Mesenteric fat pad (tissue), 1 donor: ENCODE data around the gene ABHD17B. TPM values are rescaled to one million over a fixed set of nuclear protein-coding genes. Genes with fewer than 3 reads are reported as not detected.
"Not testable (repeated sequence)": the region's sequence is repeated elsewhere in the genome, so short reads cannot be mapped to it uniquely, and the experiment has no call there.

Source experiments
- DNase-seq: peaks from one replicate; pipeline ENCODE4 v3.0.0-alpha.2; 2020; ENCODE audit warnings: low spot score
- long read RNA-seq: library from polyadenylated mRNA; unstranded; transcript quantifications from one replicate; pipeline ENCODE4 v2.0.0, GENCODE V29; 2020
- total RNA-seq: library from RNA; stranded (reverse); fragmentation: NEBNext Ultra II Directional; extraction: Animal tissue kit (Norgen Biotek cat#: 25700); gene quantifications from one replicate; pipeline ENCODE4 v1.2.1, GENCODE V29; 2021
- donor health status: DM: yes; HTN: yes; CAD: no.

Gene ABHD17B
- total RNA-seq: 14.3 TPM
- long read RNA-seq, transcript ABHD17B-201 (4 exons, 2,614 nt): major isoform, 13 of 20 reads
- long read RNA-seq, partial matches to known transcripts: 2 of 20 reads
- long read RNA-seq, other reads (novel, unspliced or antisense): 5 of 20 reads

- peak; percentile 98 for DNase-seq
These were observed at the start of gene ABHD17B, which contains the start of gene C9orf85 for GRCh38 chr9:71911061-71911907. Gene ABHD17B (minus strand): TSS chr9:71911193. CDS start chr9:71875080, 36,113 bp downstream. Gene C9orf85 (plus strand): TSS chr9:71911639. CDS start chr9:71911735, 96 bp downstream.

GRCh38 chr9:71955300-71955915 lies 44.4 kb upstream of the ABHD17B start:
- DNase-seq: no peak

GRCh38 chr9:71954652-71955051 lies 43.7 kb upstream of the ABHD17B start:
- not testable (repeated sequence) for DNase-seq

- DNase-seq: no peak
These were observed 33.9 kb upstream of the ABHD17B start for GRCh38 chr9:71944754-71945375.

GRCh38 chr9:71941998-71942567 lies 31.1 kb upstream of the ABHD17B start:
- no peak for DNase-seq

- no peak for DNase-seq
These were observed 30.1 kb upstream of the ABHD17B start for GRCh38 chr9:71941060-71941568.

- no peak for DNase-seq
These were observed 26.9 kb upstream of the ABHD17B start for GRCh38 chr9:71937898-71938297.

GRCh38 chr9:71937070-71937625 lies 26.2 kb upstream of the ABHD17B start:
- DNase-seq: no peak

- DNase-seq: no peak
These were observed 25.1 kb upstream of the ABHD17B start for GRCh38 chr9:71936066-71936465.

GRCh38 chr9:71931166-71931565 lies 20.2 kb upstream of the ABHD17B start:
- DNase-seq: no peak

- no peak for DNase-seq
These were observed 18.9 kb upstream of the ABHD17B start for GRCh38 chr9:71929791-71930440.

- no peak for DNase-seq
These were observed 18.2 kb upstream of the ABHD17B start for GRCh38 chr9:71929223-71929622.

GRCh38 chr9:71928806-71929205 lies 17.8 kb upstream of the ABHD17B start:
- no peak for DNase-seq

GRCh38 chr9:71928376-71928775 lies 17.4 kb upstream of the ABHD17B start:
- DNase-seq: no peak

- no peak for DNase-seq
These were observed 14.8 kb upstream of the ABHD17B start for GRCh38 chr9:71925834-71926233.

GRCh38 chr9:71924576-71924975 lies 13.6 kb upstream of the ABHD17B start:
- no peak for DNase-seq

- no peak for DNase-seq
These were observed 10.3 kb upstream of the ABHD17B start for GRCh38 chr9:71921190-71921814.

- DNase-seq: no peak
These were observed 9.6 kb upstream of the ABHD17B start for GRCh38 chr9:71920456-71921189.

- DNase-seq: no peak
These were observed 7.4 kb upstream of the ABHD17B start for GRCh38 chr9:71918419-71918818.
